CD4-positive, alpha-beta T cell (primary cell): Measurements from ENCODE around the gene DDI2. TPM values are rescaled to one million over a fixed set of nuclear protein-coding genes. Genes with fewer than 3 reads are reported as not detected.

ENCODE experiments used
- ATAC-seq: fragments of 200-7000 bp; cut with Tn5 transposase; one replicate; pipeline ENCODE4 v1.10.0; 2022; ENCODE audit warnings: mild to moderate bottlenecking; ENCODE audit not compliant: poor library complexity
- CTCF ChIA-PET: fragments of 350-600 bp; sonication (Branson Sonifier 250); formaldehyde crosslinking; loops from one replicate; lab custom pipeline; 2021; ENCODE audit warnings: antibody characterized with exemption, inconsistent platforms; lab: Charles Lee
- POLR2A ChIA-PET: fragments of 350-600 bp; sonication (Branson Sonifier 250); formaldehyde crosslinking; loops from one replicate; lab custom pipeline; 2021; ENCODE audit warnings: antibody characterized with exemption, inconsistent platforms; lab: Charles Lee
- DNase-seq, 14 experiments: peaks; one replicate each; pipeline ENCODE4 v3.0.0-alpha.2; 2013 to 2020; ENCODE audit warnings: mixed read lengths in 2 of 14
- H3K27ac ChIP-seq, 2 donors: one replicate each; pipeline versions ENCODE4 v1.5.1 to v1.7.0; 2013; ENCODE audit warnings: low read length in 2 of 2, low read depth in 1 of 2, mild to moderate bottlenecking in 1 of 2
- H3K27me3 ChIP-seq, 2 experiments: 1 replicate in 1 of 2; 2 replicates in 1 of 2; pipeline versions ENCODE4 v1.6.1 to v1.7.0; 2013; ENCODE audit warnings: low read length in 2 of 2, control low read depth in 1 of 2, mild to moderate bottlenecking in 1 of 2, moderate library complexity in 1 of 2; ENCODE audit not compliant: insufficient read depth in 2 of 2, control insufficient read depth in 1 of 2
- H3K36me3 ChIP-seq: one replicate; pipeline ENCODE4 v1.6.1; 2013; ENCODE audit warnings: low read length, control low read depth; ENCODE audit not compliant: insufficient read depth
- H3K4me1 ChIP-seq: one replicate; pipeline ENCODE4 v1.6.1; 2013; ENCODE audit warnings: low read length, control low read depth; ENCODE audit not compliant: insufficient read depth
- H3K4me3 ChIP-seq: one replicate; pipeline ENCODE4 v1.5.1; 2013; ENCODE audit warnings: mild to moderate bottlenecking, low read length, moderate library complexity
- H3K9me3 ChIP-seq, 2 experiments: 1 replicate in 1 of 2; 2 replicates in 1 of 2; pipeline versions ENCODE4 v1.6.1 to v1.7.0; 2013; ENCODE audit warnings: low read length in 2 of 2, mild to moderate bottlenecking in 2 of 2, control low read depth in 1 of 2, moderate library complexity in 1 of 2; ENCODE audit not compliant: control insufficient read depth in 1 of 2, insufficient read depth in 1 of 2
- H3K27ac Mint-ChIP-seq: one replicate; pipeline ENCODE4 v1.8.0; 2020; ENCODE audit warnings: mixed read lengths
- H3K27me3 Mint-ChIP-seq: one replicate; pipeline ENCODE4 v1.8.0; 2021; ENCODE audit warnings: mixed read lengths
- H3K36me3 Mint-ChIP-seq: one replicate; pipeline ENCODE4 v1.8.0; 2021; ENCODE audit warnings: low read depth, mixed read lengths
- H3K4me1 Mint-ChIP-seq: one replicate; pipeline ENCODE4 v1.8.0; 2021; ENCODE audit warnings: low read depth, mixed read lengths
- H3K4me3 Mint-ChIP-seq: one replicate; pipeline ENCODE4 v1.8.0; 2020; ENCODE audit warnings: mild to moderate bottlenecking, mixed read lengths
- H3K9me3 Mint-ChIP-seq: one replicate; pipeline ENCODE4 v1.8.0; 2020; ENCODE audit warnings: mixed read lengths
- CTCF ChIP-seq: fragments of 200-600 bp; IDR thresholded peaks from one replicate; pipeline ENCODE4 v1.8.0; 2022; ENCODE audit warnings: antibody characterized with exemption, mild to moderate bottlenecking
- intact Hi-C, 2 experiments: fragments of 100-400 bp; cut with DNase I in 1 of 2; cut with micrococcal nuclease in 1 of 2; formaldehyde crosslinking; loops; one replicate each; pipeline versions ENCODE4 v1.15.1 to v1.9.0; 2023 to 2025; cut with DNase I, micrococcal nuclease
- total RNA-seq, 174 experiments: library from RNA in 2 of 174; stranded (reverse) in 2 of 174; gene quantifications; one replicate each; pipeline ENCODE4 v1.2.3 and lab custom pipeline; 2021 to 2026

DDI2 gene
- total RNA-seq, 2 experiments from 2014 or later, result 24.2 to 29.9 TPM

- H3K4me3 ChIP-seq, result no peak overlapping the region
- TF ChIP-seq CTCF, result no peak
- H3K9me3 ChIP-seq, result no peaks in the 10 kb centered on the region
- H3K27ac ChIP-seq, result no peak overlapping the region
- POLR2A ChIA-PET, result no interaction called here
- Mint-ChIP-seq H3K4me1 (peaks cover 29% of the 10 kb centered on the region), H3K4me3 (no peak overlapping the region), H3K27me3 (no peaks in the 10 kb centered on the region), H3K36me3 (peaks cover 22% of the 10 kb centered on the region), H3K27ac (no peak overlapping the region), H3K9me3 (no peaks in the 10 kb centered on the region)
- ATAC-seq (no peak), DNase-seq (no peak)
- no peaks in the 10 kb centered on the region for H3K27me3 ChIP-seq
- intact Hi-C loops, result no loop called here
- H3K36me3 ChIP-seq, result peaks cover 11% of the 10 kb centered on the region
- CTCF ChIA-PET, result no interaction called here
- peaks cover 16% of the 10 kb centered on the region for H3K4me1 ChIP-seq
Measured at GRCh38 chr1:15702722-15703550, 85.7 kb downstream of the DDI2 start.

- H3K4me3 Mint-ChIP-seq, result no peak overlapping the region
- H3K9me3 Mint-ChIP-seq, result no peaks in the 10 kb centered on the region
- Histone ChIP-seq H3K4me1 (peaks cover 11% of the 10 kb centered on the region), H3K9me3 (no peaks in the 10 kb centered on the region), H3K27ac (no peak overlapping the region), H3K36me3 (peaks cover 11% of the 10 kb centered on the region), H3K4me3 (no peak overlapping the region), H3K27me3 (no peaks in the 10 kb centered on the region)
- ATAC-seq (no peak), DNase-seq (no peak)
- H3K27ac Mint-ChIP-seq, result no peak overlapping the region
- ChIA-PET CTCF (no interaction called here), POLR2A (no interaction called here)
- no peak for TF ChIP-seq CTCF
- intact Hi-C loops, result no loop called here
- H3K27me3 Mint-ChIP-seq, result no peaks in the 10 kb centered on the region
- peaks cover 22% of the 10 kb centered on the region for H3K36me3 Mint-ChIP-seq
- H3K4me1 Mint-ChIP-seq, result peaks cover 24% of the 10 kb centered on the region
Measured at GRCh38 chr1:15703562-15703961, 86.3 kb downstream of the DDI2 start.

GRCh38 chr1:15704526-15705183, 87.4 kb downstream of the DDI2 start:
- Histone ChIP-seq H3K27me3 (no peaks in the 10 kb centered on the region), H3K4me3 (no peak overlapping the region), H3K4me1 (peaks cover 9% of the 10 kb centered on the region), H3K36me3 (peaks cover 11% of the 10 kb centered on the region), H3K9me3 (no peaks in the 10 kb centered on the region), H3K27ac (no peak overlapping the region)
- DNase-seq (no peak), ATAC-seq (no peak)
- ChIA-PET POLR2A (no interaction called here), CTCF (interaction anchor here (0.6 kb wide), 1 partner anchor 10 kb away, joined by 3 read pairs; no protein-coding TSS in a partner anchor)
- Mint-ChIP-seq H3K27ac (no peak overlapping the region), H3K36me3 (peaks cover 22% of the 10 kb centered on the region), H3K4me3 (no peak overlapping the region), H3K4me1 (peaks cover 23% of the 10 kb centered on the region), H3K27me3 (no peaks in the 10 kb centered on the region), H3K9me3 (no peaks in the 10 kb centered on the region)
- intact Hi-C loops, result no loop called here
- no peak for TF ChIP-seq CTCF
